ENCODE data around the gene MYPN.

DNA sequence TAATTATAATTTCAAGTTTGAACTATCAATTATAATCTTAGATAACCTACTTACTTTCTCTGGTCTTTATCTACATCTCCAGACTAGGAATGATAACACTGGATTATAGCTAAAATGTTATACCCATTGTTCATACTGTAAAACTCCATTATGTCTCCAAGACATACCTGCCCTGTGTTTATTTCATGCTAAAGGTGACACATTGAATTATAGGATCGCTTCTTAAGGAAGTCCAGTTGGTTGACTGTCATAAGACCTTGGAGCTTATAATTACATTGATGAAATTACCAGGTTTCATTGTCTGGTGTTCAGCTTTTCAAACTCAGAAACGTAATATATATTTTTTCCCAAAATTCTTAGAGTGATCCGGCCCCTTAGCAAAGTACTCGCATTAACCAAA lies 18.7 kb upstream of the MYPN start:
- TF ChIP-seq, protein P1, sequence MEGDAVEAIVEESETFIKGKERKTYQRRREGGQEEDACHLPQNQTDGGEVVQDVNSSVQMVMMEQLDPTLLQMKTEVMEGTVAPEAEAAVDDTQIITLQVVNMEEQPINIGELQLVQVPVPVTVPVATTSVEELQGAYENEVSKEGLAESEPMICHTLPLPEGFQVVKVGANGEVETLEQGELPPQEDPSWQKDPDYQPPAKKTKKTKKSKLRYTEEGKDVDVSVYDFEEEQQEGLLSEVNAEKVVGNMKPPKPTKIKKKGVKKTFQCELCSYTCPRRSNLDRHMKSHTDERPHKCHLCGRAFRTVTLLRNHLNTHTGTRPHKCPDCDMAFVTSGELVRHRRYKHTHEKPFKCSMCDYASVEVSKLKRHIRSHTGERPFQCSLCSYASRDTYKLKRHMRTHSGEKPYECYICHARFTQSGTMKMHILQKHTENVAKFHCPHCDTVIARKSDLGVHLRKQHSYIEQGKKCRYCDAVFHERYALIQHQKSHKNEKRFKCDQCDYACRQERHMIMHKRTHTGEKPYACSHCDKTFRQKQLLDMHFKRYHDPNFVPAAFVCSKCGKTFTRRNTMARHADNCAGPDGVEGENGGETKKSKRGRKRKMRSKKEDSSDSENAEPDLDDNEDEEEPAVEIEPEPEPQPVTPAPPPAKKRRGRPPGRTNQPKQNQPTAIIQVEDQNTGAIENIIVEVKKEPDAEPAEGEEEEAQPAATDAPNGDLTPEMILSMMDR (IDR thresholded peaks at IDR 0.05; ENCODE audit: low read depth, low read length), result no peak
- TF ChIP-seq POLR2A (IDR thresholded peaks at IDR 0.05; ENCODE audit: extremely low read depth, insufficient read length), result no peak
- TF ChIP-seq, protein P2, sequence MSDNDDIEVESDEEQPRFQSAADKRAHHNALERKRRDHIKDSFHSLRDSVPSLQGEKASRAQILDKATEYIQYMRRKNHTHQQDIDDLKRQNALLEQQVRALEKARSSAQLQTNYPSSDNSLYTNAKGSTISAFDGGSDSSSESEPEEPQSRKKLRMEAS (IDR thresholded peaks at IDR 0.05; ENCODE audit: low read depth, low read length), result no peak
